ENCODE data around the gene DPYSL5.
"Not testable (repeated sequence)": the region's sequence is repeated elsewhere in the genome, so short reads cannot be mapped to it uniquely, and the experiment has no call there.

DPYSL5 gene

GRCh38 chr2:26875065-26875634 is 27.2 kb downstream of the DPYSL5 start:
- TF ChIP-seq ZNF274 (IDR thresholded peaks at IDR 0.05; ENCODE audit: low read depth, low read length): no peak
- H3K4me3 ChIP-seq (ENCODE audit: low read length): no peak overlapping the region

GRCh38 chr2:26875808-26876207 is 27.9 kb downstream of the DPYSL5 start:
- H3K4me3 ChIP-seq (ENCODE audit: low read length): no peak overlapping the region
- TF ChIP-seq ZNF274 (IDR thresholded peaks at IDR 0.05; ENCODE audit: low read depth, low read length): no peak

- TF ChIP-seq ZNF274 (IDR thresholded peaks at IDR 0.05; ENCODE audit: low read depth, low read length): no peak
- no peak overlapping the region for H3K4me3 ChIP-seq (ENCODE audit: low read length)
These were observed 28.3 kb downstream of the DPYSL5 start for GRCh38 chr2:26876260-26876659.

GRCh38 chr2:26877276-26877675 is 29.3 kb downstream of the DPYSL5 start:
- no peak for TF ChIP-seq ZNF274 (IDR thresholded peaks at IDR 0.05; ENCODE audit: low read depth, low read length)
- H3K4me3 ChIP-seq (ENCODE audit: low read length): no peak overlapping the region

- no peak overlapping the region for H3K4me3 ChIP-seq (ENCODE audit: low read length)
- TF ChIP-seq ZNF274 (IDR thresholded peaks at IDR 0.05; ENCODE audit: low read depth, low read length): no peak
These were observed 32.2 kb downstream of the DPYSL5 start for GRCh38 chr2:26880161-26880560.

GRCh38 chr2:26880910-26881435 is 33.0 kb downstream of the DPYSL5 start:
- no peak for TF ChIP-seq ZNF274 (IDR thresholded peaks at IDR 0.05; ENCODE audit: low read depth, low read length)
- H3K4me3 ChIP-seq (ENCODE audit: low read length): no peak overlapping the region

- not testable (repeated sequence) for H3K4me3 ChIP-seq (ENCODE audit: low read length)
These were observed 34.3 kb downstream of the DPYSL5 start for GRCh38 chr2:26882220-26882619.

GRCh38 chr2:26883956-26884355 is 36.0 kb downstream of the DPYSL5 start:
- TF ChIP-seq ZNF274 (IDR thresholded peaks at IDR 0.05; ENCODE audit: low read depth, low read length): no peak
- no peak overlapping the region for H3K4me3 ChIP-seq (ENCODE audit: low read length)

GRCh38 chr2:26884486-26884885 is 36.6 kb downstream of the DPYSL5 start:
- H3K4me3 ChIP-seq (ENCODE audit: low read length): no peak overlapping the region
- TF ChIP-seq ZNF274 (IDR thresholded peaks at IDR 0.05; ENCODE audit: low read depth, low read length): no peak

- no peak for TF ChIP-seq ZNF274 (IDR thresholded peaks at IDR 0.05; ENCODE audit: low read depth, low read length)
- H3K4me3 ChIP-seq (ENCODE audit: low read length): no peak overlapping the region
These were observed 37.9 kb downstream of the DPYSL5 start for GRCh38 chr2:26885651-26886329.

- no peak for TF ChIP-seq ZNF274 (IDR thresholded peaks at IDR 0.05; ENCODE audit: low read depth, low read length)
- H3K4me3 ChIP-seq (ENCODE audit: low read length): no peak overlapping the region
These were observed 38.8 kb downstream of the DPYSL5 start for GRCh38 chr2:26886736-26887135.

GRCh38 chr2:26887151-26887550 is 39.2 kb downstream of the DPYSL5 start:
- TF ChIP-seq ZNF274 (IDR thresholded peaks at IDR 0.05; ENCODE audit: low read depth, low read length): no peak
- H3K4me3 ChIP-seq (ENCODE audit: low read length): no peak overlapping the region

GRCh38 chr2:26889796-26890195 is 41.9 kb downstream of the DPYSL5 start:
- H3K4me3 ChIP-seq (ENCODE audit: low read length): no peak overlapping the region
- TF ChIP-seq ZNF274 (IDR thresholded peaks at IDR 0.05; ENCODE audit: low read depth, low read length): no peak

- no peak overlapping the region for H3K4me3 ChIP-seq (ENCODE audit: low read length)
- no peak for TF ChIP-seq ZNF274 (IDR thresholded peaks at IDR 0.05; ENCODE audit: low read depth, low read length)
These were observed 42.5 kb downstream of the DPYSL5 start for GRCh38 chr2:26890341-26891000.

GRCh38 chr2:26892133-26892532 is 44.2 kb downstream of the DPYSL5 start:
- no peak overlapping the region for H3K4me3 ChIP-seq (ENCODE audit: low read length)
- TF ChIP-seq ZNF274 (IDR thresholded peaks at IDR 0.05; ENCODE audit: low read depth, low read length): no peak

All from GM08714 (cell line).